Measurements from ENCODE around the gene NCK2.

NCK2 gene

GRCh38 chr2:105857076-105857740 lies 112.5 kb downstream of the NCK2 start:
- no peak for DNase-seq

GRCh38 chr2:105858868-105859693 lies 114.4 kb downstream of the NCK2 start:
- DNase-seq: no peak

- DNase-seq: no peak
Measured at GRCh38 chr2:105859694-105859951, 114.9 kb downstream of the NCK2 start.

- DNase-seq: no peak
Measured at GRCh38 chr2:105860567-105860966, 115.9 kb downstream of the NCK2 start.

- no peak for DNase-seq
Measured at GRCh38 chr2:105861200-105861599, 116.5 kb downstream of the NCK2 start.

- DNase-seq: no peak
Measured at GRCh38 chr2:105862843-105863242, 118.1 kb downstream of the NCK2 start.

- DNase-seq: no peak
Measured at GRCh38 chr2:105864262-105864661, 119.5 kb downstream of the NCK2 start.

GRCh38 chr2:105865222-105865913 lies 120.7 kb downstream of the NCK2 start:
- no peak for DNase-seq

- DNase-seq: peak; percentile 52
Measured at GRCh38 chr2:105866216-105867185, 121.8 kb downstream of the NCK2 start.

GRCh38 chr2:105867587-105867986 lies 122.9 kb downstream of the NCK2 start:
- peak; percentile 40 for DNase-seq

GRCh38 chr2:105868060-105868459 lies 123.3 kb downstream of the NCK2 start:
- DNase-seq: peak; percentile 40

- no peak for DNase-seq
Measured at GRCh38 chr2:105869341-105869740, 124.6 kb downstream of the NCK2 start.

GRCh38 chr2:105870062-105870461 lies 125.3 kb downstream of the NCK2 start:
- DNase-seq: no peak

GRCh38 chr2:105870858-105871257 lies 126.1 kb downstream of the NCK2 start:
- no peak for DNase-seq

GRCh38 chr2:105872142-105872728 lies 127.5 kb downstream of the NCK2 start:
- DNase-seq: no peak

GRCh38 chr2:105872830-105873229 lies 128.1 kb downstream of the NCK2 start:
- no peak for DNase-seq

- DNase-seq: no peak
Measured at GRCh38 chr2:105873281-105873680, 128.6 kb downstream of the NCK2 start.

- DNase-seq: peak; percentile 29
Measured at GRCh38 chr2:105873721-105874120, 129.0 kb downstream of the NCK2 start.

GRCh38 chr2:105874466-105874865 lies 129.8 kb downstream of the NCK2 start:
- DNase-seq: no peak

GRCh38 chr2:105875241-105875640 lies 130.5 kb downstream of the NCK2 start:
- no peak for DNase-seq

- DNase-seq: peak; percentile 4
Measured at GRCh38 chr2:105876191-105876590, 131.5 kb downstream of the NCK2 start.

- no peak for DNase-seq
Measured at GRCh38 chr2:105877945-105878344, 133.2 kb downstream of the NCK2 start.

All from kidney glomerular epithelial cell (primary cell).